HG03139 (cell line): ENCODE data around the gene EP300.
A peak's percentile ranks its signal among the peaks of the same experiment; 100 is the strongest.
"Not testable (repeated sequence)": the region's sequence is repeated elsewhere in the genome, so short reads cannot be mapped to it uniquely, and the experiment has no call there.

ENCODE experiments used
- ATAC-seq: cut with Tn5 transposase; IDR thresholded peaks from one replicate; pipeline ENCODE4 v1.9.1; 2021; ENCODE audit not compliant: unreplicated experiment

Gene EP300

GRCh38 chr22:41092023-41092817, at the start of gene EP300:
TSS of gene EP300 (plus strand) at chr22:41092592. CDS start at chr22:41093005, 413 bp downstream.
- peak; percentile 39 for ATAC-seq

GRCh38 chr22:41043722-41044121, 48.7 kb upstream of the EP300 start:
- ATAC-seq = no peak

DNA sequence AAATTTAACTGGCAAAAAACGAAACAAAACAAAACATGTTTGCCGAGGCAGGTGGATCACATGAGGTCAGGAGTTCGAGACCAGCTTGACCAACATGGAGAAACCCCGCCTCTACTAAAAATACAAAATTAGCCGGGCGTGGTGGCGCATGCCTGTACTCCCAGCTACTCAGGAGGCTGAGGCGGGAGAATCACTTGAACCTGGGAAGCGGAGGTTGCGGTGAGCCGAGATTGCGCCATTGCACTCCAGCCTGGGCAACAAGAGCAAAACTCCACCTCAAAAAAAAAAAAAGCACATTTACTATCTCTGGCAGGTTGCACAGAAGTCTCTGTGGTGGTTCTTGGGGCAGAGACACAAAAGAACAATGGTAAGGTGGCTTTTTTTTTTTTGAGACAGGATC, 46.8 kb upstream of the EP300 start:
- ATAC-seq = not testable (repeated sequence)

- ATAC-seq = no peak
Measured at GRCh38 chr22:41047801-41048211, 44.6 kb upstream of the EP300 start.

GRCh38 chr22:41048345-41048744, 44.0 kb upstream of the EP300 start:
- ATAC-seq = not testable (repeated sequence)

- no peak for ATAC-seq
Measured at GRCh38 chr22:41048791-41049717, 43.3 kb upstream of the EP300 start.

GRCh38 chr22:41049795-41050194, 42.6 kb upstream of the EP300 start:
- ATAC-seq = not testable (repeated sequence)

GRCh38 chr22:41050883-41051282, 41.5 kb upstream of the EP300 start:
- no peak for ATAC-seq

GRCh38 chr22:41052661-41053490, 39.5 kb upstream of the EP300 start:
- no peak for ATAC-seq

- ATAC-seq = no peak
Measured at GRCh38 chr22:41057076-41057475, 35.3 kb upstream of the EP300 start.

DNA sequence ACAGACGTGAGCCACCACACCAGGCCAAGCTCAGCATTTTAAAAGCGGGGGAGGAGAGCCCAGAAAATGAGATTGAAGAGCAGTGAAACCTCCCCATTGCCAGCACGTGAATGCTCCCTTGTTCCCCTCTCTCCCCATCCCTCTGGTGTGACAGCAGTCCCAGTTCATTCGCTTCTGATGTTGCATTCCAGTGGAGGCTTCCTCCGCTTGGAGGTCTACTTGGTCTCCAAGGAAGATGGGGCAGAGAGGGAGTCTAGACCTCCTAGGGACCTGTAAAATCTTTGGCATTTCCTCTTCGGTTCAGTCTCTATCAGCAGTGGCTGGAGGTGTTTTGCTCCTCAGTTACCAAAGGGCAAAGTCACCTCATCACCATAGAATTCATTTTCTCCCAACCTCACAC, 30.2 kb upstream of the EP300 start:
- no peak for ATAC-seq

DNA sequence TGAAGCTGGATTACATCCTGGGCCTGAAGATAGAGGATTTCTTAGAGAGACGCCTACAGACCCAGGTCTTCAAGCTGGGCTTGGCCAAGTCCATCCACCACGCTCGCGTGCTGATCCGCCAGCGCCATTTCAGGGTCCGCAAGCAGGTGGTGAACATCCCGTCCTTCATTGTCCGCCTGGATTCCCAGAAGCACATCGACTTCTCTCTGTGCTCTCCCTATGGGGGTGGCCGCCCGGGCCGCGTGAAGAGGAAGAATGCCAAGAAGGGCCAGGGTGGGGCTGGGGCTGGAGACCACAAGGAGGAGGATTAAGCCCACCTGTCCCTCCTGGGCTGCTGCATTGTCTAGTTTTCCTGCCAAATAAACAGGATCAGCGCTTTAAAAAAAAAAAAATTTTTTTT, 28.1 kb upstream of the EP300 start:
- ATAC-seq = not testable (repeated sequence)

DNA sequence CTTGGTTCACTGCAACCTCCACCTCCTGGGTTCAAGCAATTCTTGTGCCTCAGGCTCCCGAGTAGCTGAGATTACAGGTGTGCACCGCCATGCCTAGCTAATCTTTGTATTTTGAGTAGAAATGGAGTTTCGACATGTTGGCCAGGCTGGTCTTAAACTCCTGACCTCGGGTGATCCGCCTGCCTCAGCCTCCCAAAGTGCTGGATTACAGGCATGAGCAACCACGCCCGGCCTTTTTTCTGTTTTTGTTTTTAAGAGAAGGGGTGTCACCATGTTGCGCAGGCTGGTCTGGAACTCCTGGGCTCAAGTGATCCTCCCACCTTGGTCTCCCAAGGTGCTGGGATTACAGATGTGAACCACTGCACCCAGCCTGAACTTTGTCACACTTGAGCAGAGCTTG, 26.1 kb upstream of the EP300 start:
- not testable (repeated sequence) for ATAC-seq

- ATAC-seq = not testable (repeated sequence)
Measured at GRCh38 chr22:41067968-41068367, 24.4 kb upstream of the EP300 start.

DNA sequence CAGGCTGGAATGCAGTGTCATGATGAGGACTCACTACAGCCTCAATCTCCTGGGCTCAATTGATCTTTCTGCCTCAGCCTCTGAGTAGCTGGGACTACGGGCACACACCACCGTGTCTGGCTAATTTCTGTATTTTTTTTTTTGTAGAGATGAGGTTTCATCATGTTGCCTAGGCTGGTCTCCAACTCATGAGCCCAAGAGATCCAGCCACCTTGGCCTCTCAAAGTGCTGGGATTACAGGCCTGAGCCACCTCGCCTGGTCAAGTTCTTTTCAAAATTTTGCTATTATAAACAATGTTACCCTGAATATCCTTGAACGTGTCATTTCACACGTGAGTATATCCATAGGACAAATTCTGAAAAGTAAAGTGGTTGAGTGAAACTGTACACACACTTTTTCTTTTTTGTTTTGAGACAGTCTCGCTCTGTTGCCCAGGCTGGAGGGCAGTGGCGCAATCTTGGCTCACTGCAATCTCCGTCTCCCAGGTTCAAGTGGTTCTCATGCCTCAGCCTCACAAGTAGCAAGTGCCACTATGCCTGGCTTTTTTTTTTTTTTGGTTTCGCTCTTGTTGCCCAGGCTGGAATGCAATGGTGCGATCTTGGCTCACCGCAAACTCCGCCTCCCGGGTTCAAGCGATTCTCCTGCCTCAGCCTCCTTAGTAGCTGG, 21.6 kb upstream of the EP300 start:
- ATAC-seq = no peak

GRCh38 chr22:41074061-41074460, 18.3 kb upstream of the EP300 start:
- ATAC-seq = no peak

DNA sequence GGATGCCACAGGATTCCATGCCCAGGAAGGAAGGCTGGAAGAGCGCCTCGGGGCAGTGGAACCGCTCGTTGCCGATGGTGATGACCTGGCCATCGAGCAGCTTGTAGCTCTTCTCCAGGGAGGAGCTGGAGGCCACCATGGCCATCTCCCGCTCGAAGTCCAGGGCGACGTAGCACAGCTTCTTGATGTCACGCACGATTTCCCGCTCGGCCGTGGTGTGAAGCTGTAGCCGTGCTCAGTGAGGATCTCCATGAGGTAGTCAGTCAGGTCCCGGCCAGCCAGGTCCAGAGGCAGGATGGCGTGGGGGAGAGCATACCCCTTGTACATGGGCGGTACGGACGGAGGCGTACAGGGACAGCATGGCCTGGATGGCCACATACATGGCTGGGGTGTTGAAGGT, 17.9 kb upstream of the EP300 start:
- no peak for ATAC-seq

DNA sequence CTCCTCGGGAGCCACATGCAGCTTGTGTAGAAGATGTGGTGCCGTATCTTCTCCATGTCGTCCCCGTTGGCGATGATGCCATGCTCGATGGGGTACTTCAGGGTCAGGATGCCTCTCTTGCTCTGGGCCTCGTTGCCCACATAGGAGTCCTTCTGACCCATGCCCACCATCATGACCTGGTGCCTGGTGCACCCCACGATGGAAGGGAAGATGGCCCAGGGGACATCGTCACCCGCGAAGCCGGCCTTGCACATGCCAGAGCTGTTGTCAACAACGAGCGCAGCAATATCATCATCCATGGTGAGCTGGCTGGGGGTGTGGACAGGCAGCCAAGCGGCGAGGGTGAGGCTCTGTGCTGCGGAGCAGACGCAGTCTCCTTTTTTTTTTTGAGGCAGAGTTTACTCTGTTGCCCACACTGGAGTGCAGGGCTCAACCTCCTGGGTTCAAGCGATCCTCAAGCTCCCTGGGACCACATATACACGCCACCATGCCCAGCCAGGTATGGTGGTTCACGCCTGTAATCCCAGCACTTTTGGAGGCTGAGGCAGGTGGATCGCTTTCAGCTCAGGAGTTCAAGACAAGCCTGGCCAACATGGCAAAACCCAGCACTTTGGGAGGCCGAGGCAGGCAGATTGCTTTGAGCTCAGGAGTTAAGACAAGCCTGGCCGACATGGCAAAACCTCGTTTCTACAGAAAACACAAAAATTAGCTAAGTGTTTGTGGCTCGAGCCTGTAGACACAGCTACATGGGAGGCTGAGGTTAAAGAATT, 17.3 kb upstream of the EP300 start:
- ATAC-seq = no peak

- ATAC-seq = no peak
Measured at GRCh38 chr22:41075946-41076345, 16.4 kb upstream of the EP300 start.

- ATAC-seq = no peak
Measured at GRCh38 chr22:41076857-41077256, 15.5 kb upstream of the EP300 start.
